T47D (cell line): ENCODE results near the gene FADS3.
A peak's percentile ranks its signal among the peaks of the same experiment; 100 is the strongest.

ENCODE experiments used
- DNase-seq, 2 experiments: peaks; one replicate each; pipeline versions ENCODE4 v3.0.0 to v3.0.0-alpha.2; 2011 to 2012; ENCODE audit warnings: low read depth in 1 of 2, low spot score in 1 of 2
- JUND ChIP-seq: IDR thresholded peaks from 2 replicates; pipeline ENCODE4 v1.6.1; 2012; ENCODE audit warnings: low read depth
- in situ Hi-C: cut with HindIII; loops from 2 replicates; pipeline ENCODE4 v1.10.0; 2016; ENCODE audit warnings: low sequenced_read_pairs, low pct_unique_long_range_greater_than_20kb

The FADS3 gene

DNA sequence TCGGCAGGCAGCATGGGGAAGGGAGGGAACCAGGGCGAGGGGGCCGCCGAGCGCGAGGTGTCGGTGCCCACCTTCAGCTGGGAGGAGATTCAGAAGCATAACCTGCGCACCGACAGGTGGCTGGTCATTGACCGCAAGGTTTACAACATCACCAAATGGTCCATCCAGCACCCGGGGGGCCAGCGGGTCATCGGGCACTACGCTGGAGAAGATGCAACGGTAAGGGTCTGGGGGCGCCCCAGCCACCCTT is 63.0 kb downstream of the FADS3 start:
- TF ChIP-seq JUND = no peak
- DNase-seq = no peak
- in situ Hi-C loops = no loop called here

DNA sequence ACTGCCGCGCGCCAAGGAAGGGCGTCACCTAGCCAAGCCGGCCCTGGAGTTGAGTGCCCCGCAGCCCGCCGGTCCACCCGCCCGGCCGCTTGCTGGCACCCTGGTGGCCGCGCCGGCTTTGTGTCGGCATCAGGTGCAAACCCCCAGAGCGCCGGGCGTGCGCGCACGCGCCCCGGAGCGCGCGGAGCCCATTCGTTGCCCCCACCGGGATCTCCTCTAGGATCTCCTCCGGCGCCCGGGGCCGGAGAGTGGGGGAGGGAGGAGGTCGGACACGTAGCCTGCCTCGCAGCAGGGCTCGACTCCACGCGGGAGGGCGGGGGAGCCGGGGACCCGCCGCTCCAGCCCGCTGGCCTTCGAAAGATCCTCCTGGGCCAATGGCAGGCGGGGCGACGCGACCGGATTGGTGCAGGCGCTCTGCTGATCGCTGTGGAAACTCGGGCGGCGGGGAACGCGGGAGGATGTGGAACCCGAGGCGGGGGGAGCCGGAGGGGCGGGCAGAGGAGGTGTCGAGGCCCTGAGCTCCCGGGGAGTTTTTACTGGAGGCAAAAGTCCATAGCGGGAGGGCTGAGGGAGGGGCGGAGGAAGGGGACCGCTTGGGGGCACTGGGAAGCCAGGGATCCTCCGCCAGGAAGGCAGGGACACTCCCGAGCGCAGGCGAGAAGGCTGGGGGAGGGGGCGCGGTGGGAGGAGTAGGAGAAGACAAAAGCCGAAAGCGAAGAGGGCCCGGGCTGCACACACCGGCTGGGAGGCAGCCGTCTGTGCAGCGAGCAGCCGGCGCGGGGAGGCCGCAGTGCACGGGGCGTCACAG is 63.6 kb downstream of the FADS3 start, which contains the start of gene FADS2:
FADS2 (plus strand) TSS at position 730 of the 808 bp plus-strand sequence. CDS start 91 bp downstream, outside the sequence.
- TF ChIP-seq JUND = no peak
- peak in 1 of 2 experiments; percentile 55 for DNase-seq
- in situ Hi-C loops = no loop called here

DNA sequence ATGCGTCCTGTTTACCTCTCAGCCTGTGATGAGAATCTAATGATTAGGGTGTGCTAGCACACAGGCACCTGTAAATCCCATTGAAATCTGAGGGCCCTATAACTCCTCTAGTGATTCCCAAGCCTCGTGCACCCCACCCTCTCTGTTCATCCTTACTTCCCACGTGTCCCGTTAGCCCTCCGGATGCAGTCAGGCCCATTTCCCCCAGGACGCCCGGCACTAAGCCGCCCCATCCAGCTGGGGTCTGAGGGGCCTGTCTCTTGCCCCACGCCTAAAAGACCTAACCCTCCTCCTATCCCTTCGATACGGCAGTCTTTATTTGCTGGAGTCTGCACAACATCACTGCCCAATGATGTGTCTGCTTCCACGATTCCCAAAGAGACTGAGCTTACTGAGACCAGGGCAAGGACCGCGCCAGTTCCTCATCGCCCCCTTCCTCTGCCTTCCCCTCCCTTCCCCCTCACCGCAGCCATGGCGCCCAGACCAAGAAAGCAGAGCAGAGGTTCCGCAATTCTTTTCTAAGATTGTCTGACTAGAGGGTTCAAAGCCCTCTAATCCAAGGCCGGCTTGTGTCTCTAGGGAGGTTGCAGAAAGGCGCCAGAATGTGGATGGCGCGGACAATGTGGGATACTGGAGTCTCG is 64.3 kb downstream of the FADS3 start:
- TF ChIP-seq JUND = no peak
- DNase-seq = no peak
- in situ Hi-C loops = no loop called here
